PC-9 (cell line): ENCODE results near the gene HCCS. TPM values are rescaled to one million over a fixed set of nuclear protein-coding genes. Genes with fewer than 3 reads are reported as not detected.

ENCODE experiments used
- BruUV-seq: library from RNA; stranded (reverse); fragments of 400-500 nt; replicated peaks from 2 replicates; lab custom pipeline; 2021; lab: Mats Ljungman, UMichigan
- CTCF ChIA-PET: fragments of 300-600 bp; sonication (Branson Sonifier 250); formaldehyde crosslinking; loops from one replicate; lab custom pipeline; 2022; ENCODE audit warnings: antibody characterized with exemption; lab: Charles Lee
- POLR2A ChIA-PET: fragments of 300-600 bp; sonication (Branson Sonifier 250); formaldehyde crosslinking; loops from one replicate; lab custom pipeline; 2022; ENCODE audit warnings: antibody characterized with exemption; ENCODE audit not compliant: unreplicated experiment; lab: Charles Lee
- DNase-seq, 2 experiments: peaks; one replicate each; pipeline versions ENCODE4 v3.0.0 to v3.0.0-alpha.2; 2015 to 2022; ENCODE audit warnings: mixed read lengths in 1 of 2
- H2AFZ ChIP-seq: fragments of 200-600 bp; sonication (generic); 2 replicates; pipeline ENCODE4 v1.8.1; 2017; ENCODE audit warnings: antibody characterized with exemption
- H3F3A ChIP-seq: fragments of 200-600 bp; sonication (generic); 2 replicates; pipeline ENCODE4 v1.8.1; 2017; ENCODE audit warnings: antibody characterized with exemption, mild to moderate bottlenecking, low read depth; ENCODE audit not compliant: insufficient read depth
- H3K27ac ChIP-seq: fragments of 200-600 bp; sonication (generic); 2 replicates; pipeline ENCODE4 v1.6.1; 2016; ENCODE audit warnings: mixed run types
- H3K27me3 ChIP-seq: fragments of 200-600 bp; sonication (generic); 2 replicates; pipeline ENCODE4 v1.6.1; 2016; ENCODE audit warnings: low read depth, mixed run types; ENCODE audit not compliant: insufficient read depth
- H3K36me3 ChIP-seq: fragments of 200-600 bp; sonication (generic); 2 replicates; pipeline ENCODE4 v1.6.1; 2016; ENCODE audit warnings: low read depth, mixed run types
- H3K4me1 ChIP-seq: fragments of 200-600 bp; sonication (generic); replicated peaks from 2 replicates; pipeline ENCODE4 v1.6.1; 2016; ENCODE audit warnings: mixed run types; ENCODE audit not compliant: insufficient read depth
- H3K4me2 ChIP-seq: fragments of 200-600 bp; sonication (generic); 2 replicates; pipeline ENCODE4 v1.6.1; 2017; ENCODE audit warnings: mixed run types
- H3K4me3 ChIP-seq: fragments of 200-600 bp; sonication (generic); 2 replicates; pipeline ENCODE4 v1.6.1; 2016; ENCODE audit warnings: mixed run types
- H3K79me2 ChIP-seq: fragments of 200-600 bp; sonication (generic); 2 replicates; pipeline ENCODE4 v1.6.1; 2017; ENCODE audit warnings: low read depth, mixed run types
- H3K9me2 ChIP-seq: fragments of 200-600 bp; sonication (generic); 2 replicates; pipeline ENCODE4 v1.8.1; 2017; ENCODE audit warnings: mild to moderate bottlenecking; ENCODE audit not compliant: insufficient read depth
- H3K9me3 ChIP-seq: fragments of 200-600 bp; sonication (generic); 2 replicates; pipeline ENCODE4 v1.8.1; 2016; ENCODE audit warnings: low read depth; ENCODE audit not compliant: insufficient read depth
- H4K20me1 ChIP-seq: fragments of 200-600 bp; sonication (generic); 2 replicates; pipeline ENCODE4 v1.8.1; 2017; ENCODE audit not compliant: insufficient read depth
- EZH2 ChIP-seq: fragments of 200-600 bp; sonication (generic); IDR thresholded peaks from 2 replicates; pipeline ENCODE4 v1.8.0; 2017; ENCODE audit warnings: antibody characterized with exemption, low read depth
- intact Hi-C: fragments of 100-400 bp; cut with micrococcal nuclease; formaldehyde crosslinking; loops from one replicate; pipeline ENCODE4 v1.10.0; 2022; ENCODE audit not compliant: unreplicated experiment
- total RNA-seq: library from RNA; stranded (reverse); gene quantifications from 2 replicates; pipeline ENCODE4 v1.2.3, GENCODE V29; 2021
- TF ChIP-seq, protein P1 (sequence below): fragments of 200-600 bp; sonication (generic); conservative IDR thresholded peaks from 2 replicates; pipeline ENCODE4 v1.6.1; 2017; ENCODE audit warnings: mixed run types, antibody characterized with exemption, mild to moderate bottlenecking, moderate library complexity

The HCCS gene
- total RNA-seq, 1 experiment from 2014 or later = 38.5 TPM

DNA sequence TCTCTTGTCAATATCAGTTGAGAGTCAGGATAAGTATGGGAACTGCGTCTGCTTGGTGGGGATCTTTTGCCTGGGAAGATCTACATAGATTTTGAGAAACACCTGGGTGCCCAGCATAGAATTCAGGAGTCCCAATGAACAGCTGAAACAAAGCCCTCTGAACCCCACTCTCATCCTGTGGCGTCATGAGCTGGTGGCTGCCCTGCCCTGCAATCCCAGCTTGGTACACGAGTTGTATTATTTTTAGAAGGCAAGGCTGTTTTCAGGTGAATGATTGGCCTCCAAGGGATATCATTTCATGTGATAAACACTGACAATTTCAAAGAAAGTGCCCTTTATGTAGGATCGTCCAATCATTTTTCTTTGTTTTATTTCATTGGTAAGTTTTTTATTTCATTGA, 60.8 kb downstream of the HCCS start:
- ChIA-PET POLR2A (no interaction called here), CTCF (no interaction called here)
- TF ChIP-seq, protein P1, sequence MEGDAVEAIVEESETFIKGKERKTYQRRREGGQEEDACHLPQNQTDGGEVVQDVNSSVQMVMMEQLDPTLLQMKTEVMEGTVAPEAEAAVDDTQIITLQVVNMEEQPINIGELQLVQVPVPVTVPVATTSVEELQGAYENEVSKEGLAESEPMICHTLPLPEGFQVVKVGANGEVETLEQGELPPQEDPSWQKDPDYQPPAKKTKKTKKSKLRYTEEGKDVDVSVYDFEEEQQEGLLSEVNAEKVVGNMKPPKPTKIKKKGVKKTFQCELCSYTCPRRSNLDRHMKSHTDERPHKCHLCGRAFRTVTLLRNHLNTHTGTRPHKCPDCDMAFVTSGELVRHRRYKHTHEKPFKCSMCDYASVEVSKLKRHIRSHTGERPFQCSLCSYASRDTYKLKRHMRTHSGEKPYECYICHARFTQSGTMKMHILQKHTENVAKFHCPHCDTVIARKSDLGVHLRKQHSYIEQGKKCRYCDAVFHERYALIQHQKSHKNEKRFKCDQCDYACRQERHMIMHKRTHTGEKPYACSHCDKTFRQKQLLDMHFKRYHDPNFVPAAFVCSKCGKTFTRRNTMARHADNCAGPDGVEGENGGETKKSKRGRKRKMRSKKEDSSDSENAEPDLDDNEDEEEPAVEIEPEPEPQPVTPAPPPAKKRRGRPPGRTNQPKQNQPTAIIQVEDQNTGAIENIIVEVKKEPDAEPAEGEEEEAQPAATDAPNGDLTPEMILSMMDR = no peak
- no peak for TF ChIP-seq EZH2
- intact Hi-C loops = no loop called here
- Histone ChIP-seq H3F3A (no peaks in the 10 kb centered on the region), H3K36me3 (no peaks in the 10 kb centered on the region), H4K20me1 (no peaks in the 10 kb centered on the region), H3K4me2 (no peak overlapping the region), H3K9me3 (no peaks in the 10 kb centered on the region), H3K4me1 (no peaks in the 10 kb centered on the region), H3K9me2 (no peaks in the 10 kb centered on the region), H3K79me2 (no peaks in the 10 kb centered on the region), H3K4me3 (no peak overlapping the region), H3K27me3 (no peaks in the 10 kb centered on the region), H2AFZ (no peak overlapping the region), H3K27ac (no peak overlapping the region)
- no TSS peak for BruUV-seq
- no peak for DNase-seq

DNA sequence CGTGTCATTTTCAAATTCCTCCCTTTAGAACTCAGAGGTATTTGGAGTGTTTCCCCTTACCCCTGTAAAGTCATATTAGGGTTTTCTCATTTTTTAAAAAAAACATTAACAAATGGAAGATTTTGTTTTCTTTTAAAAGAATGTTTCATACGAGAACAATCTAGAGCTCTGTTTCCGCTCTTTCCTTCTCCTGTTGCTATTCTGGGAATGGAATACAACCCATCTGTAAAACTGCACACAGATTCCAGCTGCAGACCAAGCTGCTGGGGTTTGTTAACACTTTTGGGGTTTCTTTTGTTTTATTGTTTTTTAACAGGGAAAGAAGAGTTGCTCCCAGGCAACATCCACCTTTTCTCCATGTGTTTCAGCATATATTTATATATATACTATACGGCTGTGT, 61.3 kb downstream of the HCCS start:
- intact Hi-C loops = no loop called here
- H3K79me2 ChIP-seq = no peaks in the 10 kb centered on the region
- no peak overlapping the region for H2AFZ ChIP-seq
- CTCF ChIA-PET = no interaction called here
- H3K4me3 ChIP-seq = no peak overlapping the region
- H3K4me2 ChIP-seq = no peak overlapping the region
- no peaks in the 10 kb centered on the region for H3K9me3 ChIP-seq
- TF ChIP-seq EZH2 = no peak
- TF ChIP-seq, protein P1 = no peak
- no peak overlapping the region for H3K27ac ChIP-seq
- H3K36me3 ChIP-seq = no peaks in the 10 kb centered on the region
- no peaks in the 10 kb centered on the region for H3K9me2 ChIP-seq
- no peaks in the 10 kb centered on the region for H3K27me3 ChIP-seq
- no peaks in the 10 kb centered on the region for H3F3A ChIP-seq
- no peaks in the 10 kb centered on the region for H3K4me1 ChIP-seq
- no peak for DNase-seq
- H4K20me1 ChIP-seq = no peaks in the 10 kb centered on the region
- BruUV-seq = no TSS peak
- POLR2A ChIA-PET = no interaction called here

Other genes starting within 250 kb of the HCCS start
- gene AMELX, start 182.1 kb downstream of the HCCS start, total RNA-seq = not detected in 2 replicates